SK-N-SH (cell line): ENCODE measurements around the gene SAP30BP. TPM values are rescaled to one million over a fixed set of nuclear protein-coding genes. Genes with fewer than 3 reads are reported as not detected.

ENCODE experiments used
- CTCF ChIA-PET: fragments of 300-600, 350-600 bp; formaldehyde crosslinking; extraction: SDS; loops from one replicate; lab custom pipeline; 2021; lab: Yijun Ruan, JAX
- POLR2A ChIA-PET: fragments of 350-600 bp; sonication (Branson Sonifier 250); formaldehyde crosslinking; extraction: SDS; loops from one replicate; lab custom pipeline; 2020; ENCODE audit warnings: antibody characterized with exemption, inconsistent platforms; lab: Yijun Ruan, JAX
- DNase-seq: peaks from one replicate; pipeline ENCODE4 v3.0.0; 2012
- H2AFZ ChIP-seq: fragments of 200-600 bp; sonication (generic); 2 replicates; pipeline ENCODE4 v1.8.1; 2016; ENCODE audit warnings: antibody characterized with exemption, mild to moderate bottlenecking, low read depth
- H3F3A ChIP-seq: fragments of 200-600 bp; sonication (generic); replicated peaks from 2 replicates; pipeline ENCODE3; 2016; ENCODE audit warnings: antibody characterized with exemption, mild to moderate bottlenecking; ENCODE audit not compliant: insufficient read depth
- H3K27ac ChIP-seq, 2 experiments: fragments of 200-500 bp in 1 of 2; fragments of 200-600 bp in 1 of 2; sonication (Bioruptor generic) in 1 of 2; sonication (generic), shearing (Covaris generic) in 1 of 2; 2 replicates each; pipeline versions ENCODE4 v1.5.1 to v1.6.1; 2014 to 2016; ENCODE audit warnings: low read depth in 2 of 2, inconsistent platforms in 1 of 2, low read length in 1 of 2, mild to moderate bottlenecking in 1 of 2, mixed read lengths in 1 of 2
- H3K27me3 ChIP-seq: fragments of 200-600 bp; sonication (generic), shearing (Covaris generic); 2 replicates; pipeline ENCODE4 v1.6.1; 2016; ENCODE audit warnings: mixed run types; ENCODE audit not compliant: insufficient read depth
- H3K36me3 ChIP-seq, 2 experiments: fragments of 200-500 bp in 1 of 2; fragments of 200-600 bp in 1 of 2; sonication (Bioruptor generic) in 1 of 2; sonication (generic) in 1 of 2; replicated peaks in 1 of 2; 2 replicates each; pipeline versions ENCODE3 to v1.5.1; 2014 to 2016; ENCODE audit warnings: low read length in 1 of 2, mild to moderate bottlenecking in 1 of 2; ENCODE audit not compliant: insufficient read depth in 2 of 2, control insufficient read depth in 1 of 2
- H3K4me1 ChIP-seq, 2 experiments: fragments of 200-500 bp in 1 of 2; fragments of 200-600 bp in 1 of 2; sonication (Bioruptor generic) in 1 of 2; sonication (generic), shearing (Covaris generic) in 1 of 2; 2 replicates each; pipeline versions ENCODE4 v1.5.1 to v1.6.1; 2014 to 2016; ENCODE audit warnings: low read depth in 1 of 2, low read length in 1 of 2, mixed run types in 1 of 2; ENCODE audit not compliant: insufficient read depth in 2 of 2, control insufficient read depth in 1 of 2
- H3K4me2 ChIP-seq: fragments of 200-600 bp; sonication (generic), shearing (Covaris generic); 2 replicates; pipeline ENCODE4 v1.6.1; 2017; ENCODE audit warnings: mixed run types
- H3K4me3 ChIP-seq, 2 experiments: fragments of 200-500 bp in 1 of 2; fragments of 200-600 bp in 1 of 2; sonication (Bioruptor generic) in 1 of 2; sonication (generic), shearing (Covaris generic) in 1 of 2; 2 replicates each; pipeline versions ENCODE4 v1.5.1 to v1.8.1; 2014 to 2016; ENCODE audit warnings: low read depth in 2 of 2, inconsistent platforms in 1 of 2, low read length in 1 of 2, mild to moderate bottlenecking in 1 of 2, mixed read lengths in 1 of 2, moderate library complexity in 1 of 2
- H3K79me2 ChIP-seq: fragments of 200-600 bp; sonication (generic); 2 replicates; pipeline ENCODE4 v1.8.1; 2017; ENCODE audit warnings: mild to moderate bottlenecking; ENCODE audit not compliant: insufficient read depth
- H3K9ac ChIP-seq: fragments of 200-600 bp; sonication (generic); 2 replicates; pipeline ENCODE4 v1.6.1; 2017; ENCODE audit warnings: mixed run types
- H3K9me2 ChIP-seq: fragments of 200-600 bp; sonication (generic); 2 replicates; pipeline ENCODE4 v1.6.1; 2017; ENCODE audit warnings: mixed run types
- H3K9me3 ChIP-seq: fragments of 200-600 bp; sonication (generic); 2 replicates; pipeline ENCODE4 v1.6.1; 2017; ENCODE audit warnings: mixed run types, mild to moderate bottlenecking, moderate library complexity
- H4K20me1 ChIP-seq: fragments of 200-600 bp; sonication (generic); 2 replicates; pipeline ENCODE4 v1.6.1; 2017; ENCODE audit warnings: mild to moderate bottlenecking, mixed run types; ENCODE audit not compliant: insufficient read depth
- CTCF ChIP-seq: fragments of 200-600 bp; sonication (generic); IDR thresholded peaks from 2 replicates; pipeline ENCODE4 v1.6.1; 2017; ENCODE audit warnings: antibody characterized with exemption, mild to moderate bottlenecking, moderate library complexity
- IRF3 ChIP-seq: fragments of 150-350 bp; IDR thresholded peaks from 2 replicates; pipeline ENCODE4 v1.6.1; 2016; ENCODE audit warnings: mild to moderate bottlenecking, low read depth, low read length
- JUND ChIP-seq: IDR thresholded peaks from 2 replicates; pipeline ENCODE4 v1.4.0; 2012
- RAD21 ChIP-seq: IDR thresholded peaks from 2 replicates; pipeline ENCODE4 v1.6.1; 2012; ENCODE audit warnings: mild to moderate bottlenecking, low read length
- RCOR1 ChIP-seq: fragments of 150-350 bp; IDR thresholded peaks from 2 replicates; pipeline ENCODE4 v1.6.1; 2017; ENCODE audit warnings: antibody characterized with exemption, low read length
- TEAD4 ChIP-seq: IDR thresholded peaks from 2 replicates; pipeline ENCODE4 v1.4.0; 2012; ENCODE audit warnings: mild to moderate bottlenecking, borderline replicate concordance; ENCODE audit not compliant: insufficient read depth
- WGBS: methylation state at CpG from one replicate; pipeline ENCODE4 v1.1.6; 2017; ENCODE audit warnings: low lambda C conversion rate; 5-methylcytosine and 5-hydroxymethylcytosine counted together
- polyA plus RNA-seq, 3 experiments: library from polyadenylated mRNA; depleted of rRNA; stranded (reverse); fragments of >200 nt; gene quantifications; 2 replicates each; pipeline ENCODE4 v1.2.3, GENCODE V29; 2012
- TF ChIP-seq, protein P1 (sequence below): IDR thresholded peaks from 2 replicates; pipeline ENCODE4 v1.6.1; 2012; ENCODE audit warnings: mild to moderate bottlenecking, low read depth, low read length, moderate library complexity
- TF ChIP-seq, protein P2 (sequence below): IDR thresholded peaks from 2 replicates; pipeline ENCODE4 v1.4.0; 2012; ENCODE audit warnings: low read depth, borderline replicate concordance

The SAP30BP gene
- polyA plus RNA-seq, 1 of the 3 experiments (the other 2 are of a cell fraction): 158 TPM

- TF ChIP-seq IRF3: no peak
Measured at GRCh38 chr17:75750661-75751423, 83.7 kb downstream of the SAP30BP start (continued).

- DNase-seq: no peak
- POLR2A ChIA-PET: interaction anchor here (3.2 kb wide), 1 partner anchor 24 kb away, joined by 18 read pairs; no protein-coding TSS in a partner anchor
- 85% methylated on average over 23 of the region's 24 CpGs for WGBS
Measured at GRCh38 chr17:75751676-75752404, 84.7 kb downstream of the SAP30BP start.

More at GRCh38 chr17:75751676-75752404, 84.7 kb downstream of the SAP30BP start:
- CTCF ChIA-PET: interaction anchor here (0.7 to 31.4 kb wide), 22 partner anchors 9 to 151 kb away, joined by 3 to 1370 read pairs (median 40); partner anchors contain the start of genes GALK1, ITGB4, RECQL5 and SAP30BP
- TF ChIP-seq, protein P1, sequence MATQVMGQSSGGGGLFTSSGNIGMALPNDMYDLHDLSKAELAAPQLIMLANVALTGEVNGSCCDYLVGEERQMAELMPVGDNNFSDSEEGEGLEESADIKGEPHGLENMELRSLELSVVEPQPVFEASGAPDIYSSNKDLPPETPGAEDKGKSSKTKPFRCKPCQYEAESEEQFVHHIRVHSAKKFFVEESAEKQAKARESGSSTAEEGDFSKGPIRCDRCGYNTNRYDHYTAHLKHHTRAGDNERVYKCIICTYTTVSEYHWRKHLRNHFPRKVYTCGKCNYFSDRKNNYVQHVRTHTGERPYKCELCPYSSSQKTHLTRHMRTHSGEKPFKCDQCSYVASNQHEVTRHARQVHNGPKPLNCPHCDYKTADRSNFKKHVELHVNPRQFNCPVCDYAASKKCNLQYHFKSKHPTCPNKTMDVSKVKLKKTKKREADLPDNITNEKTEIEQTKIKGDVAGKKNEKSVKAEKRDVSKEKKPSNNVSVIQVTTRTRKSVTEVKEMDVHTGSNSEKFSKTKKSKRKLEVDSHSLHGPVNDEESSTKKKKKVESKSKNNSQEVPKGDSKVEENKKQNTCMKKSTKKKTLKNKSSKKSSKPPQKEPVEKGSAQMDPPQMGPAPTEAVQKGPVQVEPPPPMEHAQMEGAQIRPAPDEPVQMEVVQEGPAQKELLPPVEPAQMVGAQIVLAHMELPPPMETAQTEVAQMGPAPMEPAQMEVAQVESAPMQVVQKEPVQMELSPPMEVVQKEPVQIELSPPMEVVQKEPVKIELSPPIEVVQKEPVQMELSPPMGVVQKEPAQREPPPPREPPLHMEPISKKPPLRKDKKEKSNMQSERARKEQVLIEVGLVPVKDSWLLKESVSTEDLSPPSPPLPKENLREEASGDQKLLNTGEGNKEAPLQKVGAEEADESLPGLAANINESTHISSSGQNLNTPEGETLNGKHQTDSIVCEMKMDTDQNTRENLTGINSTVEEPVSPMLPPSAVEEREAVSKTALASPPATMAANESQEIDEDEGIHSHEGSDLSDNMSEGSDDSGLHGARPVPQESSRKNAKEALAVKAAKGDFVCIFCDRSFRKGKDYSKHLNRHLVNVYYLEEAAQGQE: no peak
- TF ChIP-seq RAD21: no peak
- TF ChIP-seq CTCF: no peak
- TF ChIP-seq, protein P2, sequence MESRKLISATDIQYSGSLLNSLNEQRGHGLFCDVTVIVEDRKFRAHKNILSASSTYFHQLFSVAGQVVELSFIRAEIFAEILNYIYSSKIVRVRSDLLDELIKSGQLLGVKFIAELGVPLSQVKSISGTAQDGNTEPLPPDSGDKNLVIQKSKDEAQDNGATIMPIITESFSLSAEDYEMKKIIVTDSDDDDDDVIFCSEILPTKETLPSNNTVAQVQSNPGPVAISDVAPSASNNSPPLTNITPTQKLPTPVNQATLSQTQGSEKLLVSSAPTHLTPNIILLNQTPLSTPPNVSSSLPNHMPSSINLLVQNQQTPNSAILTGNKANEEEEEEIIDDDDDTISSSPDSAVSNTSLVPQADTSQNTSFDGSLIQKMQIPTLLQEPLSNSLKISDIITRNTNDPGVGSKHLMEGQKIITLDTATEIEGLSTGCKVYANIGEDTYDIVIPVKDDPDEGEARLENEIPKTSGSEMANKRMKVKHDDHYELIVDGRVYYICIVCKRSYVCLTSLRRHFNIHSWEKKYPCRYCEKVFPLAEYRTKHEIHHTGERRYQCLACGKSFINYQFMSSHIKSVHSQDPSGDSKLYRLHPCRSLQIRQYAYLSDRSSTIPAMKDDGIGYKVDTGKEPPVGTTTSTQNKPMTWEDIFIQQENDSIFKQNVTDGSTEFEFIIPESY: no peak
- no peak for TF ChIP-seq RCOR1
- no peak for TF ChIP-seq JUND
- no peak for TF ChIP-seq TEAD4
- Histone ChIP-seq H3K4me2 (no peak overlapping the region), H3K4me1 (peaks cover 0 to 39% of the 10 kb centered on the region in 2 experiments; a peak in 1 of 4 replicates), H3K4me3 (no peak overlapping the region), H3K9me2 (no peaks in the 10 kb centered on the region), H2AFZ (no peak overlapping the region), H3F3A (peaks cover 18% of the 10 kb centered on the region), H3K27ac (no peak overlapping the region), H3K9ac (no peak overlapping the region), H3K79me2 (no peaks in the 10 kb centered on the region), H3K9me3 (no peaks in the 10 kb centered on the region), H3K36me3 (no peaks in the 10 kb centered on the region), H3K27me3 (no peaks in the 10 kb centered on the region), H4K20me1 (no peaks in the 10 kb centered on the region)
